ENCODE results near the gene SKI. TPM values are rescaled to one million over a fixed set of nuclear protein-coding genes. Genes with fewer than 3 reads are reported as not detected.

The SKI gene
- total RNA-seq, 4 donors from 2014 or later: 35.3 to 54.0 (median 47.3) TPM

- DNase-seq (ENCODE audit: low spot score) (no peak), ATAC-seq (ENCODE audit: low FRiP score) (no peak)
- TF ChIP-seq, protein P1, sequence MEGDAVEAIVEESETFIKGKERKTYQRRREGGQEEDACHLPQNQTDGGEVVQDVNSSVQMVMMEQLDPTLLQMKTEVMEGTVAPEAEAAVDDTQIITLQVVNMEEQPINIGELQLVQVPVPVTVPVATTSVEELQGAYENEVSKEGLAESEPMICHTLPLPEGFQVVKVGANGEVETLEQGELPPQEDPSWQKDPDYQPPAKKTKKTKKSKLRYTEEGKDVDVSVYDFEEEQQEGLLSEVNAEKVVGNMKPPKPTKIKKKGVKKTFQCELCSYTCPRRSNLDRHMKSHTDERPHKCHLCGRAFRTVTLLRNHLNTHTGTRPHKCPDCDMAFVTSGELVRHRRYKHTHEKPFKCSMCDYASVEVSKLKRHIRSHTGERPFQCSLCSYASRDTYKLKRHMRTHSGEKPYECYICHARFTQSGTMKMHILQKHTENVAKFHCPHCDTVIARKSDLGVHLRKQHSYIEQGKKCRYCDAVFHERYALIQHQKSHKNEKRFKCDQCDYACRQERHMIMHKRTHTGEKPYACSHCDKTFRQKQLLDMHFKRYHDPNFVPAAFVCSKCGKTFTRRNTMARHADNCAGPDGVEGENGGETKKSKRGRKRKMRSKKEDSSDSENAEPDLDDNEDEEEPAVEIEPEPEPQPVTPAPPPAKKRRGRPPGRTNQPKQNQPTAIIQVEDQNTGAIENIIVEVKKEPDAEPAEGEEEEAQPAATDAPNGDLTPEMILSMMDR (IDR thresholded peaks at IDR 0.05): no peak
Observed at GRCh38 chr1:2301607-2302291, 73.6 kb downstream of the SKI start.

DNA sequence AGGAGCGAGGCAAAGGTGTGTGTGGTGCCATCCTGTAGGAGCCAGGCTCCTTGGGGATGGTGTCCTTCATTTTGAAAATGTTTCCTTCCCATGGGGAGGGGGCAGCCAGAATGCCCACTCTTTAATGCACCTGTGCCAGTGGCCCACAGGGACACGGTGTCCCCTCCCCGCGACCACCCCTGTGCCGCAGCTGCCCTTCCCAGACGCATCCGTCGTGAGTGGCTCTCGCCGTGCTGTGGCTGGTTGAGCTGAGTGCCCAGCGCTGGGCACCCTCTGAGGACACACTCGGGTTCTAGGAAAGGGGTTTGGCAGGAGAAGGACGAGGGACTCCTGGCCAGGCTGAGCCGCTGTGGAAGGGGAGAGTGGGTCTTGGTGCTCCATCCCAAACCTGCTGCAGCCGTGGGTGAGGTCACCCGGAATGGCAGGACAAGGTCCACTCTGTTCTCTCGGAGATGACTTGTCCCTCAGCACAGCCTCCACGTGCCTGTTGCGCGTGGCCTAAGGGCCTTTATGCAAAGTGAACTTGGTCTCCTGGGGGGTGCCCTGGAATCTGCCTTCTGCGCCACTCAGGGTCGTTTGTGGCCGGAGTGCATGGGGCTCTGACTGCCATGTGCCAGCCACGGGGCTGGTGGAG is 74.3 kb downstream of the SKI start:
- no peak for ATAC-seq (ENCODE audit: low FRiP score)

DNA sequence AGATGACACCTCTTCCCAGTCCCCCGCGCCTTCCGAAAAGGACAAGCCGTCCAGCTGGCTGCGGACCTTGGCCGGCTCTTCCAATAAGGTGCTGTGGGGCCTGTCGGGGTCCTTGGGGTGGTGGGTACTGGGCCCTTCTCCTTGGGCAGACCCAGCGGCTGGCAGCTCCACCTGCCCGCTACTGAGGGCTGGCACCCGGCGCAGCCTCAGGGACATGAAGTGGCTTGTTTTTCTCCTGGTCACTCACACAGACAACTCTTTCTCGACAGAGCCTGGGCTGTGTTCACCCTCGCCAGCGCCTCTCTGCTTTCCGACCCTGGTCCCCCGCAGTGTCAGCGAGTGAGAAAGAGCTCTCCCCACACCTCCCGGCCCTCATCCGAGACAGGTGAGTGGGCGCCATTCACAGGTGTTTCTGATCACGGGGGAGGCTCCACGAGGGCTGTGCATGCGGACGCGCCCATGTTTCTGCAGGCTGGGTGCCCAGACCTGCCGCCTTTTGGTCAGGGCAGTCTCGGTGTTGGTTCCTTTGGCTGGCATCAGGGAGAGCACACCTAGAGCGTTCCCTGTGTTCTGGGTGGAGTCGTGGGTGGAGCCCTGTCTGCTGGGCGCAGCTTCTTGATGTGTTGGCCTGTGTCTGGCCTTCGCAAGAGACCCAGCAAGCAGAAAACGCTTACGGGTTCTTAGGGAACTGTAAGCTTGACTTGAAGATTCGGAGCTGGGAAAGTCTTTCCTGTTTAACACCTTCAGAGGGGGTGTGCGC is 75.1 kb downstream of the SKI start:
- TF ChIP-seq, protein P1 (IDR thresholded peaks at IDR 0.05): no peak
- DNase-seq (ENCODE audit: low spot score) (no peak), ATAC-seq (ENCODE audit: low FRiP score) (no peak)

More for the DNA sequence above, 74.3 kb downstream of the SKI start:
- TF ChIP-seq, protein P1 (IDR thresholded peaks at IDR 0.05): no peak
- DNase-seq (ENCODE audit: low spot score): no peak

- ATAC-seq (ENCODE audit: low FRiP score) (no peak), DNase-seq (ENCODE audit: low spot score) (no peak)
- TF ChIP-seq, protein P1 (IDR thresholded peaks at IDR 0.05): no peak
Observed at GRCh38 chr1:2303781-2304180, 75.7 kb downstream of the SKI start.

DNA sequence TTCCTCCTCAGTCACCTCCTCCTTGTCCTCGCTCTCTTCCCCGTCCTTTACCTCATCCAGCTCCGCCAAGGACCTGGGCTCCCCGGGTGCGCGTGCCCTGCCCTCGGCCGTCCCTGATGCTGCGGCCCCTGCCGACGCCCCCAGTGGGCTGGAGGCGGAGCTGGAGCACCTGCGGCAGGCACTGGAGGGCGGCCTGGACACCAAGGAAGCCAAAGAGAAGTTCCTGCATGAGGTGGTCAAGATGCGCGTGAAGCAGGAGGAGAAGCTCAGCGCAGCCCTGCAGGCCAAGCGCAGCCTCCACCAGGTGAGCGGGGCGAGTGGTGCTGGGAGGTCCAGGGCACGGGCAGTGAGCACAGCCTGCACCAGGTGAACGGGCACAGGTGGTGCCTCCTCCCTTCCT is 76.2 kb downstream of the SKI start:
- no peak for ATAC-seq (ENCODE audit: low FRiP score)
- no peak for DNase-seq (ENCODE audit: low spot score)
- TF ChIP-seq, protein P1 (IDR thresholded peaks at IDR 0.05): no peak

DNA sequence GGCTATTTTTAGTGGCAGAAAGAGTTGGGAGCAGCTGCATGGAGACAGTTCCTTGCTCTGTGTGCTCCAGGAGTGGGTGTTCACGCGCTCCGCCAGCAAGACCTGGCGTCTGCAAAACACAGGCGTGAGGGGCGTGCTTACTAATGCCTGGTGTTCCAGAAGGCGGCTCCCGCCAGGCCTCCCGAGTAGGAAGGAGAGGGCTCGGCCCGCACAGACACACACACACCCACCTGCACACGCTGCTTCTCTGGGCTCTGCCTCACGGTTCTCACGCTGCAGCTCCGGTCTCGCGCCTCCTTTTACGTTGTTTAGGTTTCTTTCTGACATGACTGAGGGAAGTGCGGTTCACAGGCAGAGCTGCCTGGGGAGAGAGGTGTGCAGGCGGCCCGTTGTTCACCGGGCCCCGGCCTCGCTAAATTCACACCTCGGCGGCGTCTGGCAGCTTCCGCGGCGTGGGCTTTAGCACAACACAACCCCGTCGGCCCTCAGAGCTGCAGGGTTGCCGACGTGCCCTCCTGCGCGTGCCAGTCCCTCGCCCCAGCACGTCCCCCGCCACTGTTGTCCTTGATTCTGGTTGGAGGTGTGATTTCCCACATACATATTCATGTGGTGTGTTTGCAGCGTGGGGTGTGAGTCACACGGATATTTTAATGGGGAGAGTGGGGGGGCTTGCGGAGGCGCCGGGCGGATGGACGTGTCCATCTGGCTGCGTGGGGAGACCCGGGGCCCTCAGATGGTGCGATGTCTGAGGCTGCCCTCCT is 77.0 kb downstream of the SKI start:
- TF ChIP-seq, protein P1 (IDR thresholded peaks at IDR 0.05): no peak
- ATAC-seq (ENCODE audit: low FRiP score): no peak
- no peak for DNase-seq (ENCODE audit: low spot score)

Data from omental fat pad (tissue), 4 donors.